ENCODE measurements around the gene BICRAL.
"Not testable (repeated sequence)": the region's sequence is repeated elsewhere in the genome, so short reads cannot be mapped to it uniquely, and the experiment has no call there.

The BICRAL gene

DNA sequence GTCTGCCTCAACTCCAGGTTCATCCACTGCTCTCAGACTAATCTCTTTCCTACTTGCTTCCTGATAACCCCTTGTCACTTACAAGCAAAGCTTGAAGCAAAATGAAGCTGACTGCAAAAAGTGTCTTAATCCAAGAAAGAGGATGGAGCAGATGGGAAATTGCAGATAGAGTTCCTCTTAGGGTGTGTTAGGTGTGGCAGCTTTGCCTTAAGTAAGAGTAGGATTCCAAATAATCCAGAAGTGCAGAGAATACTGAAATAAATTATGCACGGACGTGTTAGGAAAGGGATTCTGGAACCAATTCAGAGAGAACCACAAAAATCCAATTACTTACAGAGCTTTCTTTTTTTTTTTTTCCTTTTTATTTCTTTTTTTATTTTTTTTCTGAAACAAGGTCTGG is 91.5 kb downstream of the BICRAL start:
- H2AFZ ChIP-seq (ENCODE audit: low read depth) = no peak overlapping the region
- no peak overlapping the region for H3K9ac ChIP-seq
- H3K27ac ChIP-seq = no peak overlapping the region
- H3K27me3 ChIP-seq (ENCODE audit: insufficient read depth, low read depth) = no peaks in the 10 kb centered on the region
- no peaks in the 10 kb centered on the region for H3K79me2 ChIP-seq (ENCODE audit: insufficient read depth, low read depth)
- H3K4me2 ChIP-seq = no peak overlapping the region
- H3K4me3 ChIP-seq (IDR thresholded peaks at IDR 0.05; ENCODE audit: insufficient read depth, low read depth, low read length) = no peak overlapping the region
- TF ChIP-seq CTCF (conservative IDR thresholded peaks at IDR 0.05; ENCODE audit: low read depth, low read length) = no peak
- no peaks in the 10 kb centered on the region for H4K20me1 ChIP-seq (ENCODE audit: insufficient read depth)
- no peaks in the 10 kb centered on the region for H3K36me3 ChIP-seq (ENCODE audit: insufficient read depth)
- peaks cover 8% of the 10 kb centered on the region for H3K4me1 ChIP-seq (ENCODE audit: low read depth, poor library complexity, severe bottlenecking)

- Histone ChIP-seq H4K20me1 (ENCODE audit: insufficient read depth) (no peaks in the 10 kb centered on the region), H3K27me3 (ENCODE audit: insufficient read depth, low read depth) (no peaks in the 10 kb centered on the region), H3K79me2 (ENCODE audit: insufficient read depth, low read depth) (peaks cover 28% of the 10 kb centered on the region), H3K4me2 (no peak overlapping the region), H3K9ac (no peak overlapping the region), H3K27ac (peak overlapping the region; percentile 27; the same call in 1 of the 2 replicates), H3K36me3 (ENCODE audit: insufficient read depth) (peaks cover 2% of the 10 kb centered on the region; the same call in 1 of the 2 replicates), H3K4me1 (ENCODE audit: low read depth, poor library complexity, severe bottlenecking) (peaks cover 15% of the 10 kb centered on the region), H3K4me3 (IDR thresholded peaks at IDR 0.05; ENCODE audit: insufficient read depth, low read depth, low read length) (no peak overlapping the region), H2AFZ (ENCODE audit: low read depth) (peak overlapping the region; percentile 70)
- TF ChIP-seq CTCF (conservative IDR thresholded peaks at IDR 0.05; ENCODE audit: low read depth, low read length) = no peak
Measured at GRCh38 chr6:42877695-42878094, 95.8 kb downstream of the BICRAL start.

- Histone ChIP-seq H2AFZ (ENCODE audit: low read depth) (peak within 1 kb of the TSS; percentile 75), H3K27ac (peak within 1 kb of the TSS; percentile 94), H3K36me3 (ENCODE audit: insufficient read depth) (peaks cover 21% of the 10 kb centered on the region; the same call in 1 of the 2 replicates), H3K27me3 (ENCODE audit: insufficient read depth, low read depth) (no peaks in the 10 kb centered on the region), H3K79me2 (ENCODE audit: insufficient read depth, low read depth) (peaks cover 38% of the 10 kb centered on the region), H3K9ac (peak within 1 kb of the TSS; percentile 91), H4K20me1 (ENCODE audit: insufficient read depth) (no peaks in the 10 kb centered on the region), H3K4me2 (peak within 1 kb of the TSS; percentile 65), H3K4me3 (IDR thresholded peaks at IDR 0.05; ENCODE audit: insufficient read depth, low read depth, low read length) (no peak within 1 kb of the TSS), H3K4me1 (ENCODE audit: low read depth, poor library complexity, severe bottlenecking) (peaks cover 15% of the 10 kb centered on the region)
- 0 out of 2 replicates have a peak, but pooled peaks have one; percentile 22 for TF ChIP-seq CTCF (conservative IDR thresholded peaks at IDR 0.05; ENCODE audit: low read depth, low read length)
Measured at GRCh38 chr6:42879372-42880239, 97.8 kb downstream of the BICRAL start, which contains the start of gene RPL7L1. Gene RPL7L1 (plus strand): TSS chr6:42879616. CDS start chr6:42879911, 295 bp downstream.

- peak overlapping the region; percentile 75 for H2AFZ ChIP-seq (ENCODE audit: low read depth)
- H3K9ac ChIP-seq = peak overlapping the region; percentile 91
Measured at GRCh38 chr6:42880240-42880817, 98.5 kb downstream of the BICRAL start.

GRCh38 chr6:42880871-42881270 is 99.0 kb downstream of the BICRAL start:
- not testable (repeated sequence) for H2AFZ ChIP-seq (ENCODE audit: low read depth); H3K4me3 ChIP-seq (IDR thresholded peaks at IDR 0.05; ENCODE audit: insufficient read depth, low read depth, low read length); H3K27me3 ChIP-seq (ENCODE audit: insufficient read depth, low read depth); H4K20me1 ChIP-seq (ENCODE audit: insufficient read depth)
- H3K4me2 ChIP-seq = peak overlapping the region; percentile 65
- H3K4me1 ChIP-seq (ENCODE audit: low read depth, poor library complexity, severe bottlenecking) = peaks cover 15% of the 10 kb centered on the region
- H3K36me3 ChIP-seq (ENCODE audit: insufficient read depth) = peaks cover 31% of the 10 kb centered on the region; the same call in 1 of the 2 replicates
- H3K79me2 ChIP-seq (ENCODE audit: insufficient read depth, low read depth) = peaks cover 38% of the 10 kb centered on the region
- peak overlapping the region; percentile 91; the same call in 1 of the 2 replicates for H3K9ac ChIP-seq
- H3K27ac ChIP-seq = peak overlapping the region; percentile 94; the same call in 1 of the 2 replicates

More at GRCh38 chr6:42880240-42880817, 98.5 kb downstream of the BICRAL start:
- not testable (repeated sequence) for H3K4me3 ChIP-seq (IDR thresholded peaks at IDR 0.05; ENCODE audit: insufficient read depth, low read depth, low read length); H4K20me1 ChIP-seq (ENCODE audit: insufficient read depth); H3K27me3 ChIP-seq (ENCODE audit: insufficient read depth, low read depth)
- Histone ChIP-seq H3K36me3 (ENCODE audit: insufficient read depth) (peaks cover 26% of the 10 kb centered on the region; the same call in 1 of the 2 replicates), H3K79me2 (ENCODE audit: insufficient read depth, low read depth) (peaks cover 38% of the 10 kb centered on the region), H3K4me1 (ENCODE audit: low read depth, poor library complexity, severe bottlenecking) (peaks cover 15% of the 10 kb centered on the region), H3K4me2 (peak overlapping the region; percentile 65), H3K27ac (peak overlapping the region; percentile 94)

Data from KMS-11 (cell line).